Measurements from ENCODE around the gene IHH. TPM values are rescaled to one million over a fixed set of nuclear protein-coding genes. Genes with fewer than 3 reads are reported as not detected.

The IHH gene
- total RNA-seq, 1 experiment from 2014 or later, result 0.11 TPM

- TF ChIP-seq TP53 (CRISPR knock-in tag; IDR thresholded peaks at IDR 0.05) (no peak), AR (CRISPR knock-in tag; IDR thresholded peaks at IDR 0.05) (no peak), ZNF263 (CRISPR knock-in tag; IDR thresholded peaks at IDR 0.05; ENCODE audit: low read depth) (no peak), ZBTB43 (CRISPR knock-in tag; IDR thresholded peaks at IDR 0.05) (no peak), GABPB1 (CRISPR knock-in tag; IDR thresholded peaks at IDR 0.05) (no peak)
These were observed 29.9 kb upstream of the IHH start (continued) for GRCh38 chr2:219090436-219091299.

GRCh38 chr2:219089330-219089729 is 28.6 kb upstream of the IHH start:
- CTCF ChIA-PET, result interaction anchor here (0.7 to 5.0 kb wide), 3 partner anchors 15 to 86 kb away, joined by 3 to 33 read pairs (median 8); no protein-coding TSS in a partner anchor

More at GRCh38 chr2:219089330-219089729, 28.6 kb upstream of the IHH start:
- H3K4me1 Mint-ChIP-seq, result peaks cover 24% of the 10 kb centered on the region
- H3K9me3 Mint-ChIP-seq, result peaks cover 4% of the 10 kb centered on the region; the same call in 1 of the 2 replicates
- no peak for DNase-seq (ENCODE audit: low spot score)
- H3K4me3 Mint-ChIP-seq, result no peak overlapping the region
- no peak for ATAC-seq
- no peaks in the 10 kb centered on the region for H3K27me3 Mint-ChIP-seq (ENCODE audit: low read depth)
- POLR2A ChIA-PET, result no interaction called here
- H3K27ac Mint-ChIP-seq, result no peak overlapping the region
- no peaks in the 10 kb centered on the region for H3K36me3 Mint-ChIP-seq
- TF ChIP-seq ZNF232 (CRISPR knock-in tag; IDR thresholded peaks at IDR 0.05) (no peak), SMAD4 (CRISPR knock-in tag; IDR thresholded peaks at IDR 0.05) (no peak), E2F5 (CRISPR knock-in tag; IDR thresholded peaks at IDR 0.05) (no peak), USF2 (CRISPR knock-in tag; IDR thresholded peaks at IDR 0.05) (no peak), JAZF1 (CRISPR knock-in tag; IDR thresholded peaks at IDR 0.05) (no peak), AR (CRISPR knock-in tag; IDR thresholded peaks at IDR 0.05) (no peak), TP53 (CRISPR knock-in tag; IDR thresholded peaks at IDR 0.05) (no peak), HMGA2 (CRISPR knock-in tag; IDR thresholded peaks at IDR 0.05) (no peak), ZNF671 (CRISPR knock-in tag; IDR thresholded peaks at IDR 0.05) (no peak), ATF3 (CRISPR knock-in tag; conservative IDR thresholded peaks at IDR 0.05) (no peak), CREB1 (CRISPR knock-in tag; IDR thresholded peaks at IDR 0.05) (no peak), NR1H2 (CRISPR knock-in tag; IDR thresholded peaks at IDR 0.05) (no peak), SP1 (CRISPR knock-in tag; conservative IDR thresholded peaks at IDR 0.05) (no peak), MAX (CRISPR knock-in tag; IDR thresholded peaks at IDR 0.05) (no peak), IRF2 (CRISPR knock-in tag; IDR thresholded peaks at IDR 0.05; ENCODE audit: borderline replicate concordance, low read depth) (no peak), PREB (CRISPR knock-in tag; IDR thresholded peaks at IDR 0.05; ENCODE audit: borderline replicate concordance) (no peak), ZNF138 (CRISPR knock-in tag; conservative IDR thresholded peaks at IDR 0.05) (no peak), FOXP4 (CRISPR knock-in tag; IDR thresholded peaks at IDR 0.05) (no peak), SOX15 (CRISPR knock-in tag; IDR thresholded peaks at IDR 0.05) (no peak)
